Thoracic aorta (tissue), 2 donors: ENCODE measurements around the gene DUS3L. TPM values are rescaled to one million over a fixed set of nuclear protein-coding genes. Genes with fewer than 3 reads are reported as not detected.

Experiments
- ATAC-seq: fragments of 150-250 bp; one replicate; pipeline ENCODE4 v1.8.0; 2017; ENCODE audit warnings: low read depth; ENCODE audit not compliant: insufficient number of reproducible peaks, low FRiP score
- DNase-seq: peaks from one replicate; pipeline ENCODE4 v3.0.0-alpha.2; 2020; ENCODE audit warnings: low spot score
- H3K27ac ChIP-seq, 2 donors: fragments of 200-600 bp; sonication (generic); 1 replicate in 1 of 2; 2 replicates in 1 of 2; pipeline ENCODE4 v1.5.1; 2016; ENCODE audit warnings: mild to moderate bottlenecking in 2 of 2, moderate library complexity in 2 of 2
- H3K27me3 ChIP-seq: fragments of 200-600 bp; sonication (generic); replicated peaks from 2 replicates; pipeline ENCODE4 v1.6.0; 2016; ENCODE audit warnings: mild to moderate bottlenecking; ENCODE audit not compliant: insufficient read depth
- H3K36me3 ChIP-seq: fragments of 200-600 bp; sonication (generic); one replicate; pipeline ENCODE4 v1.5.1; 2016
- H3K4me1 ChIP-seq, 2 donors: fragments of 200-600 bp; sonication (generic); 1 replicate in 1 of 2; 2 replicates in 1 of 2; pipeline versions ENCODE4 v1.5.1 to v1.6.0; 2016; ENCODE audit warnings: low read depth in 2 of 2, mild to moderate bottlenecking in 1 of 2; ENCODE audit not compliant: control insufficient read depth in 1 of 2
- H3K4me3 ChIP-seq: fragments of 200-600 bp; sonication (generic); 2 replicates; pipeline ENCODE4 v1.5.1; 2016; ENCODE audit warnings: mild to moderate bottlenecking
- H3K9me3 ChIP-seq: fragments of 200-600 bp; sonication (generic); 2 replicates; pipeline ENCODE4 v1.5.1; 2016
- total RNA-seq, 2 donors: library from RNA; depleted of rRNA; stranded (reverse); fragments of >200 nt; gene quantifications; one replicate each; pipeline versions ENCODE4 v1.1.0 to v1.2.3, GENCODE V29; 2016
- TF ChIP-seq, protein P1 (sequence below): fragments of 200-600 bp; sonication (generic); IDR thresholded peaks from one replicate; pipeline ENCODE4 v1.5.1; 2019; ENCODE audit warnings: antibody characterized with exemption

Gene DUS3L
- total RNA-seq, 2 donors from 2014 or later = 16.2 to 33.9 TPM

- H3K4me1 ChIP-seq = peaks cover 4 to 16% of the 10 kb centered on the region in 2 donors
- H3K4me3 ChIP-seq = no peak overlapping the region
- ATAC-seq (no peak), DNase-seq (no peak)
- H3K36me3 ChIP-seq = no peaks in the 10 kb centered on the region
- peaks cover 3% of the 10 kb centered on the region for H3K27me3 ChIP-seq
- H3K27ac ChIP-seq = no peak overlapping the region
- TF ChIP-seq, protein P1, sequence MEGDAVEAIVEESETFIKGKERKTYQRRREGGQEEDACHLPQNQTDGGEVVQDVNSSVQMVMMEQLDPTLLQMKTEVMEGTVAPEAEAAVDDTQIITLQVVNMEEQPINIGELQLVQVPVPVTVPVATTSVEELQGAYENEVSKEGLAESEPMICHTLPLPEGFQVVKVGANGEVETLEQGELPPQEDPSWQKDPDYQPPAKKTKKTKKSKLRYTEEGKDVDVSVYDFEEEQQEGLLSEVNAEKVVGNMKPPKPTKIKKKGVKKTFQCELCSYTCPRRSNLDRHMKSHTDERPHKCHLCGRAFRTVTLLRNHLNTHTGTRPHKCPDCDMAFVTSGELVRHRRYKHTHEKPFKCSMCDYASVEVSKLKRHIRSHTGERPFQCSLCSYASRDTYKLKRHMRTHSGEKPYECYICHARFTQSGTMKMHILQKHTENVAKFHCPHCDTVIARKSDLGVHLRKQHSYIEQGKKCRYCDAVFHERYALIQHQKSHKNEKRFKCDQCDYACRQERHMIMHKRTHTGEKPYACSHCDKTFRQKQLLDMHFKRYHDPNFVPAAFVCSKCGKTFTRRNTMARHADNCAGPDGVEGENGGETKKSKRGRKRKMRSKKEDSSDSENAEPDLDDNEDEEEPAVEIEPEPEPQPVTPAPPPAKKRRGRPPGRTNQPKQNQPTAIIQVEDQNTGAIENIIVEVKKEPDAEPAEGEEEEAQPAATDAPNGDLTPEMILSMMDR = no peak
- H3K9me3 ChIP-seq = no peaks in the 10 kb centered on the region
These were observed 34.2 kb upstream of the DUS3L start for GRCh38 chr19:5825178-5825577.

GRCh38 chr19:5824751-5825150 lies 33.8 kb upstream of the DUS3L start:
- ATAC-seq = no peak
- Histone ChIP-seq H3K36me3 (no peaks in the 10 kb centered on the region), H3K4me3 (no peak overlapping the region), H3K27ac (no peak overlapping the region), H3K9me3 (no peaks in the 10 kb centered on the region), H3K27me3 (peaks cover 3% of the 10 kb centered on the region), H3K4me1 (peaks cover 4 to 16% of the 10 kb centered on the region in 2 donors)
- TF ChIP-seq, protein P1 = no peak
- DNase-seq = no peak

- Histone ChIP-seq H3K4me3 (no peak overlapping the region), H3K27me3 (peaks cover 3% of the 10 kb centered on the region), H3K4me1 (peaks cover 4 to 10% of the 10 kb centered on the region in 2 donors), H3K36me3 (no peaks in the 10 kb centered on the region), H3K27ac (no peak overlapping the region), H3K9me3 (no peaks in the 10 kb centered on the region)
- TF ChIP-seq, protein P1 = no peak
- ATAC-seq = no peak
- no peak for DNase-seq
These were observed 32.8 kb upstream of the DUS3L start for GRCh38 chr19:5823579-5824281.

DNA sequence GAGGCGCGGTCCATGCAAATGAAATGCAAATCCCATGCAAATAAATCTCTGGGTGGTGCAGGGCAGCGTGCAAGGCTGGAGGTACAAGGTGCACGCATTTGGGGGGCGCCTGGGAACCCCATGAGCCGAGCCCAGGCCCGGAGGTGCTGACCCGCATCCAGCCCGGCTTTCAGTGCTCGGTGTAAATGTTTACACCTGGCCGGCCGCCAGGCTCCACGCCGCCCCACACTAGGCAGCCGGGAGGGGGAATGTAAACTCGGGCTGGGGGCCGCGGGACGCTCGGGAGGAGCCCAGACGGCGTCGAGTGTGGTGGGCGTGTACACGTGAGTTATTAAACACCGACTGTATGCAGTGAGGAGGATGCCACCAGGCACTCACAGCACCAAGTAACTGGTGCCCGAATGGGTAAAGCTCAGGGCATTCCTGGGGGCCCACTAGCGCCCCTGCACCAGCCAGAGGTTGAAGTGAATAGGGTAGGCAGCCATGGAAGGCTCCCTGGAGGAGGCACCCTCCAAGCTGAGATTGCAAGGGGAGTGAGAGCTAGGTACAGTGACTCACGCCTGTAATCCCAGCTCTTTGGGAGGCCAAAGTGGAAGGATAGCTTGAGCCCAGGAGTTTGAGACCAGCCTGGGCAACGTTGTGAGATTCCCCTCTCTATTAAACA lies 31.4 kb upstream of the DUS3L start:
- ATAC-seq (no peak), DNase-seq (no peak)
- Histone ChIP-seq H3K4me3 (no peak overlapping the region), H3K36me3 (no peaks in the 10 kb centered on the region), H3K27me3 (no peaks in the 10 kb centered on the region), H3K27ac (no peak overlapping the region), H3K4me1 (no peaks in the 10 kb centered on the region), H3K9me3 (no peaks in the 10 kb centered on the region)
- TF ChIP-seq, protein P1 = no peak

GRCh38 chr19:5821521-5822180 lies 30.7 kb upstream of the DUS3L start:
- H3K4me1 ChIP-seq = no peaks in the 10 kb centered on the region
- no peaks in the 10 kb centered on the region for H3K27me3 ChIP-seq
- TF ChIP-seq, protein P1 = no peak
- no peak for DNase-seq
- no peak overlapping the region for H3K4me3 ChIP-seq
- no peaks in the 10 kb centered on the region for H3K9me3 ChIP-seq
- no peak for ATAC-seq
- H3K27ac ChIP-seq = no peak overlapping the region
- H3K36me3 ChIP-seq = no peaks in the 10 kb centered on the region
